Kidney (tissue), 14 donors: ENCODE results near the gene GPC3. TPM values are rescaled to one million over a fixed set of nuclear protein-coding genes. Genes with fewer than 3 reads are reported as not detected.

Source experiments
- DNase-seq, 5 donors: peaks; one replicate each; pipeline ENCODE4 v3.0.0-alpha.2; 2013 to 2020
- FAIRE-seq: peaks from 2 replicates; lab custom pipeline; 2012; peaks lifted over from hg19 to GRCh38; lab: Jason Lieb, UNC
- H3K27ac ChIP-seq, 2 donors: one replicate each; pipeline ENCODE4 v1.7.0; 2013; ENCODE audit warnings: low read depth in 2 of 2, low read length in 2 of 2, inconsistent platforms in 1 of 2
- H3K27me3 ChIP-seq: one replicate; pipeline ENCODE4 v1.7.1; 2013; ENCODE audit warnings: low read length, inconsistent platforms; ENCODE audit not compliant: control insufficient read depth, insufficient read depth
- H3K36me3 ChIP-seq, 3 donors: one replicate each; pipeline versions ENCODE4 v1.7.0 to v1.7.1; 2013; ENCODE audit warnings: low read length in 3 of 3, control low read depth in 1 of 3, inconsistent platforms in 1 of 3; ENCODE audit not compliant: insufficient read depth in 3 of 3, control insufficient read depth in 2 of 3
- H3K4me1 ChIP-seq, 3 donors: one replicate each; pipeline versions ENCODE4 v1.7.0 to v1.7.1; 2013; ENCODE audit warnings: low read length in 3 of 3, inconsistent platforms in 1 of 3, low read depth in 1 of 3; ENCODE audit not compliant: control insufficient read depth in 2 of 3, insufficient read depth in 2 of 3
- H3K4me3 ChIP-seq, 3 donors: one replicate each; pipeline versions ENCODE4 v1.7.0 to v1.8.1; 2013; ENCODE audit warnings: low read length in 3 of 3, control low read depth in 1 of 3, inconsistent platforms in 1 of 3
- H3K9ac ChIP-seq, 3 donors: one replicate each; pipeline versions ENCODE4 v1.7.0 to v1.7.1; 2013; ENCODE audit warnings: low read length in 3 of 3, control low read depth in 1 of 3, inconsistent platforms in 1 of 3
- H3K9me3 ChIP-seq, 3 donors: one replicate each; pipeline versions ENCODE4 v1.7.0 to v1.7.1; 2013; ENCODE audit warnings: low read length in 3 of 3, control low read depth in 1 of 3, inconsistent platforms in 1 of 3; ENCODE audit not compliant: control insufficient read depth in 2 of 3, insufficient read depth in 1 of 3
- CTCF ChIP-seq: IDR thresholded peaks from 3 replicates; pipeline ENCODE4 v1.5.1; 2012; ENCODE audit warnings: mild to moderate bottlenecking, moderate library complexity, borderline replicate concordance; ENCODE audit not compliant: insufficient read depth; ENCODE audit errors: extremely low read depth
- intact Hi-C: fragments of 100-400 bp; cut with DNase I; formaldehyde crosslinking; loops from one replicate; pipeline ENCODE4 v1.11.1; 2022
- polyA plus RNA-seq: library from polyadenylated mRNA; stranded (reverse); fragments of 350-450 nt; fragmentation: Illumina TruSeq; extraction: RNeasy Lipid Tissue Mini Kit (QIAGEN cat#74804); gene quantifications from one replicate; pipeline ENCODE4 v1.2.3, GENCODE V29; 2014; ENCODE audit warnings: low read depth, low replicate concordance; ENCODE audit not compliant: insufficient read depth
- total RNA-seq: library from RNA; stranded (reverse); fragmentation: NEBNext Ultra II Directional; extraction: Animal tissue kit (Norgen Biotek cat#: 25700); gene quantifications from one replicate; pipeline ENCODE4 v1.2.1, GENCODE V29; 2021
- donor health status: control.
- donor health status: control.
- donor health status: control.
- donor health status: control.
- donor health status: control.
- donor health status: DM: yes; HTN: yes; CAD: no.
- donor health status: Normal renal cell carcinoma (clear cell type).

GPC3 gene
- total and polyA plus RNA-seq, 2 donors from 2014 or later: 43.0 to 52.5 TPM

- no peaks in the 10 kb centered on the region for H3K36me3 ChIP-seq
- intact Hi-C loops: no loop called here
- DNase-seq: no peak
- no peaks in the 10 kb centered on the region for H3K4me1 ChIP-seq
- FAIRE-seq: no peak
- H3K4me3 ChIP-seq: no peak overlapping the region
- no peak for TF ChIP-seq CTCF
- no peak overlapping the region for H3K27ac ChIP-seq
- H3K9ac ChIP-seq: no peak overlapping the region
- H3K27me3 ChIP-seq: no peaks in the 10 kb centered on the region
- no peaks in the 10 kb centered on the region for H3K9me3 ChIP-seq
Observed at GRCh38 chrX:133909888-133910287, 75.5 kb downstream of the GPC3 start.

- no peak for FAIRE-seq
Observed at GRCh38 chrX:133908223-133908955, 77.0 kb downstream of the GPC3 start.

GRCh38 chrX:133907606-133908005, 77.8 kb downstream of the GPC3 start:
- Histone ChIP-seq H3K9ac (no peak overlapping the region), H3K4me3 (no peak overlapping the region), H3K27ac (no peak overlapping the region), H3K9me3 (no peaks in the 10 kb centered on the region), H3K27me3 (no peaks in the 10 kb centered on the region), H3K4me1 (no peaks in the 10 kb centered on the region), H3K36me3 (no peaks in the 10 kb centered on the region)
- intact Hi-C loops: no loop called here
- FAIRE-seq (no peak), DNase-seq (no peak)
- TF ChIP-seq CTCF: no peak

More at GRCh38 chrX:133908223-133908955, 77.0 kb downstream of the GPC3 start:
- Histone ChIP-seq H3K36me3 (no peaks in the 10 kb centered on the region), H3K4me1 (no peaks in the 10 kb centered on the region), H3K9ac (no peak overlapping the region), H3K9me3 (no peaks in the 10 kb centered on the region), H3K27me3 (no peaks in the 10 kb centered on the region), H3K4me3 (no peak overlapping the region), H3K27ac (no peak overlapping the region)
- no peak for DNase-seq
- no peak for TF ChIP-seq CTCF
- intact Hi-C loops: no loop called here
